ENCODE results near the gene ANKRD42. TPM values are rescaled to one million over a fixed set of nuclear protein-coding genes. Genes with fewer than 3 reads are reported as not detected.
A peak's percentile ranks its signal among the peaks of the same experiment; 100 is the strongest.

ANKRD42 gene
- total RNA-seq, 1 experiment from 2014 or later, result 8.6 TPM

GRCh38 chr11:83252266-83252665 lies 58.8 kb downstream of the ANKRD42 start:
- Mint-ChIP-seq H3K9me3 (ENCODE audit: unreplicated experiment) (no peaks in the 10 kb centered on the region), H3K27me3 (ENCODE audit: insufficient read depth, unreplicated experiment) (no peaks in the 10 kb centered on the region), H3K4me3 (ENCODE audit: unreplicated experiment) (no peak overlapping the region), H3K36me3 (ENCODE audit: insufficient read depth, unreplicated experiment) (peaks cover 11% of the 10 kb centered on the region), H3K27ac (ENCODE audit: low read depth, unreplicated experiment) (no peak overlapping the region), H3K4me1 (ENCODE audit: insufficient read depth, unreplicated experiment) (no peaks in the 10 kb centered on the region)
- intact Hi-C loops (cut with micrococcal nuclease), result loop anchor here (10.0 kb wide), 1 partner anchor 177 kb away; the partner anchor contains the start of gene RAB30
- no peak for TF ChIP-seq CTCF (IDR thresholded peaks at IDR 0.05; ENCODE audit: unreplicated experiment)
- ChIA-PET POLR2A (interaction anchor here (1.2 kb wide), 1 partner anchor 10 kb away, joined by 3 read pairs; no protein-coding TSS in a partner anchor), CTCF (interaction anchor here (1.0 kb wide), 1 partner anchor 570 kb away, joined by 3 read pairs; no protein-coding TSS in a partner anchor)
- no peak for DNase-seq (ENCODE audit: unreplicated experiment)
- BruUV-seq (replicated peaks), result no TSS peak

- no peaks in the 10 kb centered on the region for H3K4me1 Mint-ChIP-seq (ENCODE audit: insufficient read depth, unreplicated experiment)
- no peak overlapping the region for H3K27ac Mint-ChIP-seq (ENCODE audit: low read depth, unreplicated experiment)
- no peaks in the 10 kb centered on the region for H3K27me3 Mint-ChIP-seq (ENCODE audit: insufficient read depth, unreplicated experiment)
- BruUV-seq (replicated peaks), result no TSS peak
- no peak for TF ChIP-seq CTCF (IDR thresholded peaks at IDR 0.05; ENCODE audit: unreplicated experiment)
- H3K4me3 Mint-ChIP-seq (ENCODE audit: unreplicated experiment), result no peak overlapping the region
- no peak for DNase-seq (ENCODE audit: unreplicated experiment)
- ChIA-PET CTCF (interaction anchor here (1.0 kb wide), 1 partner anchor 570 kb away, joined by 3 read pairs; no protein-coding TSS in a partner anchor), POLR2A (interaction anchor here (1.2 kb wide), 1 partner anchor 9 kb away, joined by 3 read pairs; no protein-coding TSS in a partner anchor)
- H3K36me3 Mint-ChIP-seq (ENCODE audit: insufficient read depth, unreplicated experiment), result peaks cover 18% of the 10 kb centered on the region
- H3K9me3 Mint-ChIP-seq (ENCODE audit: unreplicated experiment), result no peaks in the 10 kb centered on the region
- intact Hi-C loops (cut with micrococcal nuclease), result loop anchor here (10.0 kb wide), 1 partner anchor 178 kb away; the partner anchor contains the start of gene RAB30
Measured at GRCh38 chr11:83252941-83253340, 59.4 kb downstream of the ANKRD42 start.

- intact Hi-C loops (cut with micrococcal nuclease), result loop anchor here (10.0 kb wide), 1 partner anchor 181 kb away; the partner anchor contains the start of gene RAB30
- no TSS peak for BruUV-seq (replicated peaks)
- ChIA-PET POLR2A (interaction anchor here (0.7 kb wide), 1 partner anchor 96 kb away, joined by 3 read pairs; no protein-coding TSS in a partner anchor), CTCF (interaction anchor here (0.6 to 2.6 kb wide), 4 partner anchors 220 to 562 kb away, joined by 3 to 7 read pairs (median 3); no protein-coding TSS in a partner anchor)
- Mint-ChIP-seq H3K9me3 (ENCODE audit: unreplicated experiment) (no peaks in the 10 kb centered on the region), H3K4me3 (ENCODE audit: unreplicated experiment) (no peak overlapping the region), H3K36me3 (ENCODE audit: insufficient read depth, unreplicated experiment) (peaks cover 39% of the 10 kb centered on the region), H3K27ac (ENCODE audit: low read depth, unreplicated experiment) (no peak overlapping the region), H3K4me1 (ENCODE audit: insufficient read depth, unreplicated experiment) (no peaks in the 10 kb centered on the region), H3K27me3 (ENCODE audit: insufficient read depth, unreplicated experiment) (no peaks in the 10 kb centered on the region)
- DNase-seq (ENCODE audit: unreplicated experiment), result no peak
- no peak for TF ChIP-seq CTCF (IDR thresholded peaks at IDR 0.05; ENCODE audit: unreplicated experiment)
Measured at GRCh38 chr11:83255366-83255765, 61.9 kb downstream of the ANKRD42 start.

GRCh38 chr11:83256602-83257340 lies 63.3 kb downstream of the ANKRD42 start:
- H3K4me3 Mint-ChIP-seq (ENCODE audit: unreplicated experiment), result no peak overlapping the region
- intact Hi-C loops (cut with micrococcal nuclease), result loop anchor here (10.0 kb wide), 1 partner anchor 182 kb away; the partner anchor contains the start of gene RAB30
- no peaks in the 10 kb centered on the region for H3K4me1 Mint-ChIP-seq (ENCODE audit: insufficient read depth, unreplicated experiment)

More at GRCh38 chr11:83256602-83257340, 63.3 kb downstream of the ANKRD42 start:
- BruUV-seq (replicated peaks), result no TSS peak
- no peaks in the 10 kb centered on the region for H3K9me3 Mint-ChIP-seq (ENCODE audit: unreplicated experiment)
- peaks cover 48% of the 10 kb centered on the region for H3K36me3 Mint-ChIP-seq (ENCODE audit: insufficient read depth, unreplicated experiment)
- CTCF ChIA-PET, result interaction anchor here (0.6 to 2.6 kb wide), 5 partner anchors 21 to 545 kb away, joined by 3 to 7 read pairs (median 3); partner anchors contain the start of gene ANKRD42
- H3K27ac Mint-ChIP-seq (ENCODE audit: low read depth, unreplicated experiment), result peak overlapping the region; percentile 50
- TF ChIP-seq CTCF (IDR thresholded peaks at IDR 0.05; ENCODE audit: unreplicated experiment), result no peak
- POLR2A ChIA-PET, result interaction anchor here (1.2 kb wide), 2 partner anchors 29 to 539 kb away, joined by 3 read pairs; partner anchors contain the start of gene CCDC90B
- no peak for DNase-seq (ENCODE audit: unreplicated experiment)
- H3K27me3 Mint-ChIP-seq (ENCODE audit: insufficient read depth, unreplicated experiment), result no peaks in the 10 kb centered on the region

Measured in MCF 10A (cell line).